Bronchial epithelial cell (primary cell): ENCODE results near the gene HIVEP1. TPM values are rescaled to one million over a fixed set of nuclear protein-coding genes. Genes with fewer than 3 reads are reported as not detected.
A peak's percentile ranks its signal among the peaks of the same experiment; 100 is the strongest.

Experiments used
- DNase-seq: peaks from one replicate; pipeline ENCODE4 v3.0.0-alpha.2; 2010; ENCODE audit warnings: low read depth
- FAIRE-seq: peaks from 2 replicates; lab custom pipeline; 2011; peaks lifted over from hg19 to GRCh38; lab: Jason Lieb, UNC
- H3K27me3 ChIP-seq: 2 replicates; pipeline ENCODE4 v1.5.1; 2011; ENCODE audit warnings: low read length; ENCODE audit not compliant: control insufficient read depth, insufficient read depth
- H3K36me3 ChIP-seq: 2 replicates; pipeline ENCODE4 v1.5.1; 2011; ENCODE audit warnings: low read length; ENCODE audit not compliant: control insufficient read depth, insufficient read depth
- H3K4me3 ChIP-seq: 2 replicates; pipeline ENCODE4 v1.5.1; 2011; ENCODE audit warnings: mild to moderate bottlenecking, low read depth, low read length, control low read depth
- CTCF ChIP-seq: IDR thresholded peaks from 2 replicates; pipeline ENCODE4 v1.5.1; 2011; ENCODE audit warnings: mild to moderate bottlenecking, moderate library complexity, low read length, control low read depth, inconsistent platforms; ENCODE audit not compliant: insufficient read depth, severe bottlenecking
- total RNA-seq: library from RNA; depleted of rRNA; stranded (reverse); fragments of >200 nt; gene quantifications from 2 replicates; pipeline ENCODE4 v1.2.1, GENCODE V29; 2014

The HIVEP1 gene
- total RNA-seq, 1 donor from 2014 or later: 6.8 TPM

GRCh38 chr6:12009180-12009685 is 2.9 kb upstream of the HIVEP1 start:
- no peak for FAIRE-seq
- H3K27me3 ChIP-seq: no peaks in the 10 kb centered on the region
- H3K36me3 ChIP-seq: no peaks in the 10 kb centered on the region
- peak overlapping the region; percentile 86 for H3K4me3 ChIP-seq
- no peak for DNase-seq
- TF ChIP-seq CTCF: no peak

- DNase-seq (peak; percentile 44), FAIRE-seq (no peak)
Observed at GRCh38 chr6:12009876-12010634, 2.1 kb upstream of the HIVEP1 start.

GRCh38 chr6:12010635-12011275 is 1.4 kb upstream of the HIVEP1 start:
- no peak for FAIRE-seq
- H3K4me3 ChIP-seq: peak overlapping the region; percentile 86
- H3K27me3 ChIP-seq: no peaks in the 10 kb centered on the region
- DNase-seq: no peak
- no peak for TF ChIP-seq CTCF
- no peaks in the 10 kb centered on the region for H3K36me3 ChIP-seq

More at GRCh38 chr6:12009876-12010634, 2.1 kb upstream of the HIVEP1 start:
- TF ChIP-seq CTCF: no peak
- no peaks in the 10 kb centered on the region for H3K36me3 ChIP-seq
- H3K27me3 ChIP-seq: no peaks in the 10 kb centered on the region
- peak overlapping the region; percentile 86 for H3K4me3 ChIP-seq

- Histone ChIP-seq H3K27me3 (no peaks in the 10 kb centered on the region), H3K4me3 (peak overlapping the region; percentile 86), H3K36me3 (no peaks in the 10 kb centered on the region)
- no peak for TF ChIP-seq CTCF
- FAIRE-seq: no peak
- DNase-seq: peak; percentile 82
Observed at GRCh38 chr6:12011276-12012037, 655 bp upstream of the HIVEP1 start.

- Histone ChIP-seq H3K36me3 (peaks cover 6% of the 10 kb centered on the region), H3K4me3 (peak overlapping the region; percentile 86), H3K27me3 (no peaks in the 10 kb centered on the region)
- peak; percentile 83 for DNase-seq
- FAIRE-seq: no peak
- TF ChIP-seq CTCF: no peak
Observed at GRCh38 chr6:12012558-12013306, 620 bp downstream of the HIVEP1 start.
